KG1 (cell line): ENCODE measurements around the gene NOL3.

ENCODE experiments used
- DNase-seq: peaks from one replicate; lab custom pipeline; 2025; lab: John Stamatoyannopoulos, UW

The NOL3 gene

GRCh38 chr16:67155295-67156142, 14.8 kb upstream of the NOL3 start:
- DNase-seq = peak; percentile 33

GRCh38 chr16:67156143-67156844, 14.0 kb upstream of the NOL3 start:
- DNase-seq = no peak

GRCh38 chr16:67157106-67157748, 13.1 kb upstream of the NOL3 start:
- no peak for DNase-seq

- DNase-seq = no peak
These were observed 12.3 kb upstream of the NOL3 start for GRCh38 chr16:67157892-67158635.

- DNase-seq = no peak
These were observed 11.4 kb upstream of the NOL3 start for GRCh38 chr16:67158637-67159600.

- DNase-seq = no peak
These were observed 8.7 kb upstream of the NOL3 start for GRCh38 chr16:67161595-67162058.

GRCh38 chr16:67162506-67163163, 7.7 kb upstream of the NOL3 start:
- DNase-seq = no peak

GRCh38 chr16:67163164-67163998, 7.0 kb upstream of the NOL3 start:
- no peak for DNase-seq

GRCh38 chr16:67163999-67164558, 6.3 kb upstream of the NOL3 start:
- DNase-seq = no peak

- DNase-seq = no peak
These were observed 5.7 kb upstream of the NOL3 start, which contains the start of gene HSF4 for GRCh38 chr16:67164599-67165061. Gene HSF4 (plus strand): TSS chr16:67164745. CDS start chr16:67164812, 67 bp downstream.

GRCh38 chr16:67165121-67166078, 4.9 kb upstream of the NOL3 start:
- no peak for DNase-seq

- no peak for DNase-seq
These were observed 4.2 kb upstream of the NOL3 start for GRCh38 chr16:67166110-67166547.

- DNase-seq = no peak
These were observed 3.7 kb upstream of the NOL3 start for GRCh38 chr16:67166598-67167168.

GRCh38 chr16:67167588-67167987, 2.8 kb upstream of the NOL3 start:
- DNase-seq = no peak

GRCh38 chr16:67169011-67169451, 1.3 kb upstream of the NOL3 start:
- DNase-seq = no peak

GRCh38 chr16:67169642-67170167, 633 bp upstream of the NOL3 start:
- DNase-seq = no peak
